Measurements from ENCODE around the gene FAM20A. TPM values are rescaled to one million over a fixed set of nuclear protein-coding genes. Genes with fewer than 3 reads are reported as not detected.

The FAM20A gene
- total and polyA plus RNA-seq, 9 of the 15 experiments (the other 6 are each of a cell fraction or from before 2014, with no cell fraction given) = 0.07 TPM; not detected in 8

- H3K27me3 ChIP-seq (ENCODE audit: control insufficient read depth in 2 of 2, insufficient read depth in 2 of 2, low read length in 2 of 2) = no peaks in the 10 kb centered on the region
- in situ Hi-C loops (cut with MboI) (no loop called here), intact Hi-C loops (cut with micrococcal nuclease) (loop anchor here (5.0 kb wide), 1 partner anchor 144 kb away; no protein-coding TSS in a partner anchor)
- H3K4me3 ChIP-seq = no peak overlapping the region
- BruUV-seq (replicated peaks) = no TSS peak
- H3K36me3 ChIP-seq (ENCODE audit: control insufficient read depth, insufficient read depth, low read length) = no peaks in the 10 kb centered on the region
- CTCF ChIA-PET (ENCODE audit: low intra/inter-chr PET ratio) = no interaction called here
- FAIRE-seq = no peak
- no peak for DNase-seq (ENCODE audit: extremely low read depth in 1 of 4, low spot score in 3 of 4)
- no peaks in the 10 kb centered on the region for H4K20me1 ChIP-seq (replicated peaks; ENCODE audit: control insufficient read depth, insufficient read depth, low read length)
- H3K9me1 ChIP-seq (ENCODE audit: control insufficient read depth, insufficient read depth, low read length) = no peaks in the 10 kb centered on the region
- 2% methylated on average over 4 of the region's 4 CpGs for WGBS (ENCODE audit: insufficient coverage, low coverage, missing lambda C conversion rate)
- H3K4me1 ChIP-seq (replicated peaks in 1 of 2; ENCODE audit: control insufficient read depth in 2 of 2, insufficient read depth in 2 of 2, low read length in 2 of 2) = no peaks in the 10 kb centered on the region
- no peaks in the 10 kb centered on the region for H3K79me2 ChIP-seq (ENCODE audit: control insufficient read depth, insufficient read depth, low read length)
- POLR2A ChIA-PET = no interaction called here
- H3K4me2 ChIP-seq (ENCODE audit: insufficient read depth, low read length) = no peak overlapping the region
- no peak overlapping the region for H3K27ac ChIP-seq (ENCODE audit: extremely low read depth, low read depth, low read length)
- no peak overlapping the region for H3K9ac ChIP-seq (ENCODE audit: insufficient read depth in 1 of 2, low read depth in 2 of 2, low read length in 2 of 2)
- ATAC-seq = no peak
- H3K9me3 ChIP-seq (replicated peaks; ENCODE audit: control insufficient read depth, insufficient read depth, low read depth, low read length) = no peaks in the 10 kb centered on the region
- H2AFZ ChIP-seq (ENCODE audit: low read depth, low read length) = no peak overlapping the region
- no peak for TF ChIP-seq REST (IDR thresholded peaks at IDR 0.05; ENCODE audit: borderline replicate concordance)
- TF ChIP-seq REST (CRISPR knock-in tag; IDR thresholded peaks at IDR 0.05; ENCODE audit: low read depth) = no peak
- TF ChIP-seq HNRNPL (IDR thresholded peaks at IDR 0.05; ENCODE audit: low read depth, low read length) = no peak
- no peak for TF ChIP-seq NCOA1 (IDR thresholded peaks at IDR 0.05; ENCODE audit: low read depth)
- TF ChIP-seq ELF2 (CRISPR knock-in tag; IDR thresholded peaks at IDR 0.05) = no peak
- TF ChIP-seq STAT5A (IDR thresholded peaks at IDR 0.05; ENCODE audit: borderline replicate concordance, low read length) = no peak
- no peak for TF ChIP-seq HOMEZ (CRISPR knock-in tag; IDR thresholded peaks at IDR 0.05)
- no peak for TF ChIP-seq ZNF143 (CRISPR knock-in tag; IDR thresholded peaks at IDR 0.05)
- no peak for TF ChIP-seq ARID1B (IDR thresholded peaks at IDR 0.05)
- TF ChIP-seq CBFA2T3 (IDR thresholded peaks at IDR 0.05) = no peak
- TF ChIP-seq PHB (CRISPR knock-in tag; IDR thresholded peaks at IDR 0.05) = no peak
- TF ChIP-seq ZBTB12 (CRISPR knock-in tag; IDR thresholded peaks at IDR 0.05) = no peak
Observed at GRCh38 chr17:68611353-68612208, 10.4 kb upstream of the FAM20A start.

Measured in K562 (cell line).